Upper lobe of left lung (tissue), 4 donors: ENCODE data around the gene TMC3.

Experiments used
- POLR2A ChIP-seq, 4 donors: fragments of 450-650 bp; IDR thresholded peaks; one replicate each; pipeline ENCODE4 v1.5.1; 2016 to 2017; ENCODE audit warnings: antibody characterized with exemption in 4 of 4, mild to moderate bottlenecking in 2 of 4
- POLR2AphosphoS5 ChIP-seq, 2 donors: sonication (generic); formaldehyde crosslinking; IDR thresholded peaks; one replicate each; pipeline ENCODE4 v1.5.1; 2017; ENCODE audit warnings: antibody characterized with exemption in 2 of 2
- TF ChIP-seq, protein P1 (sequence below), 6 experiments: fragments of 450-650 bp in 4 of 6; fragments of 200-600 bp in 2 of 6; sonication (generic) in 2 of 6; IDR thresholded peaks; one replicate each; pipeline ENCODE4 v1.5.1; 2016 to 2019; ENCODE audit warnings: antibody characterized with exemption in 6 of 6

- TF ChIP-seq POLR2AphosphoS5 (IDR thresholded peaks at IDR 0.05) (no peak), POLR2A (IDR thresholded peaks at IDR 0.05) (no peak)
- TF ChIP-seq, protein P1, sequence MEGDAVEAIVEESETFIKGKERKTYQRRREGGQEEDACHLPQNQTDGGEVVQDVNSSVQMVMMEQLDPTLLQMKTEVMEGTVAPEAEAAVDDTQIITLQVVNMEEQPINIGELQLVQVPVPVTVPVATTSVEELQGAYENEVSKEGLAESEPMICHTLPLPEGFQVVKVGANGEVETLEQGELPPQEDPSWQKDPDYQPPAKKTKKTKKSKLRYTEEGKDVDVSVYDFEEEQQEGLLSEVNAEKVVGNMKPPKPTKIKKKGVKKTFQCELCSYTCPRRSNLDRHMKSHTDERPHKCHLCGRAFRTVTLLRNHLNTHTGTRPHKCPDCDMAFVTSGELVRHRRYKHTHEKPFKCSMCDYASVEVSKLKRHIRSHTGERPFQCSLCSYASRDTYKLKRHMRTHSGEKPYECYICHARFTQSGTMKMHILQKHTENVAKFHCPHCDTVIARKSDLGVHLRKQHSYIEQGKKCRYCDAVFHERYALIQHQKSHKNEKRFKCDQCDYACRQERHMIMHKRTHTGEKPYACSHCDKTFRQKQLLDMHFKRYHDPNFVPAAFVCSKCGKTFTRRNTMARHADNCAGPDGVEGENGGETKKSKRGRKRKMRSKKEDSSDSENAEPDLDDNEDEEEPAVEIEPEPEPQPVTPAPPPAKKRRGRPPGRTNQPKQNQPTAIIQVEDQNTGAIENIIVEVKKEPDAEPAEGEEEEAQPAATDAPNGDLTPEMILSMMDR (IDR thresholded peaks at IDR 0.05) = no peak
Measured at GRCh38 chr15:81334768-81335435, 39.1 kb downstream of the TMC3 start.
